Fibroblast of skin of left quadriceps (primary cell): ENCODE data around the gene DYRK3.

ENCODE experiments used
- DNase-seq, 2 experiments: peaks; one replicate each; pipeline ENCODE4 v3.0.0-alpha.2; 2013; ENCODE audit warnings: low read depth in 2 of 2

The DYRK3 gene

DNA sequence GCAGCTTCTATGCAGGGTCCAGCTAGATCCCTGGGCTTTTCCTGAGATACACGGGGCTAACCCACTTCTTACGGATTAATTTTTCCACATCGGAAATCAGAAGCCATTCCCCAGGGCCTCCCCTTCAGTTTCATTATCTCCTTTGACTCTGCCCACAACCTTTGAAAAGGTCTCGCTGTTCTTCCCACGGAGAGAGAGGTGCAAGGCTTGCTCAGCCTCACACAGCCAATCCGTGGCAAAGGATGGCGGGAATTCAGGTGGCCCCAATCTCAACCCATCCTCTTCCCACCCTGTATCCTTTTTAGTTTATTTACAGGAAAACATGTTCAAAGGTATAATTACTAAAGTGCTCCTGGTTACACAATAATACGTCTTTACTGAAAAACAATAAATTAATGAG lies 48.7 kb downstream of the DYRK3 start:
- no peak for DNase-seq

DNA sequence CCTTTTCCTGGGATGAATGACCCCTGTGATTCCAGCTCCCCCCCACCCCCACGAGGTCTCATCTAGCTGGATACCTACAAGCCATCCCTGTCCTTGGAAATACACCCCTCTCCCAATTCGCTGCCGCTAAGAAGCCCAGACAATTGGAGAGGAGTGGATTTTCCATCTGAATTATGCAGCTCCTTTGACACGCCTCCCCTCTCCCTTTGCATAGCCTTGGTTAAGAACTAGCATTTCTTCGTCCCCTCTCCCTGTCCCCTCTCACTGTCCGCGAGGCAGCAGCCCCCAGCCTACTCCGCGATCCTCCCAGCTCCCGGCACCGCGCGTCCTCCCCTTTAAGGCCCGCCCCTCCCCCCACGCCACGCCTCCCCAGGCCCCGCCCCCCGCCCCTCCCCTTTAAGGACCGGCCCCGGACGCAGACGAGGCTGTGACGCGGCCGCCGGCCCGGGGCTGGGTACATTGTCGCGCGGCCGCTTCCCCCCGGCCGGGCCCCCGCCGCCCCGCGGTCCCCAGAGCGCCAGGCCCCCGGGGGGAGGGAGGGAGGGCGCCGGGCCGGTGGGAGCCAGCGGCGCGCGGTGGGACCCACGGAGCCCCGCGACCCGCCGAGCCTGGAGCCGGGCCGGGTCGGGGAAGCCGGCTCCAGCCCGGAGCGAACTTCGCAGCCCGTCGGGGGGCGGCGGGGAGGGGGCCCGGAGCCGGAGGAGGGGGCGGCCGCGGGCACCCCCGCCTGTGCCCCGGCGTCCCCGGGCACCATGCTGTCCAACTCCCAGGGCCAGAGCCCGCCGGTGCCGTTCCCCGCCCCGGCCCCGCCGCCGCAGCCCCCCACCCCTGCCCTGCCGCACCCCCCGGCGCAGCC lies 49.4 kb downstream of the DYRK3 start, which contains the start of gene MAPKAPK2:
Gene MAPKAPK2, plus strand, starts transcription at position 428 of the 856 bp plus-strand sequence. Its CDS starts 325 bp downstream, at position 753.
- peak in 1 of 2 experiments; percentile 30 for DNase-seq

DNA sequence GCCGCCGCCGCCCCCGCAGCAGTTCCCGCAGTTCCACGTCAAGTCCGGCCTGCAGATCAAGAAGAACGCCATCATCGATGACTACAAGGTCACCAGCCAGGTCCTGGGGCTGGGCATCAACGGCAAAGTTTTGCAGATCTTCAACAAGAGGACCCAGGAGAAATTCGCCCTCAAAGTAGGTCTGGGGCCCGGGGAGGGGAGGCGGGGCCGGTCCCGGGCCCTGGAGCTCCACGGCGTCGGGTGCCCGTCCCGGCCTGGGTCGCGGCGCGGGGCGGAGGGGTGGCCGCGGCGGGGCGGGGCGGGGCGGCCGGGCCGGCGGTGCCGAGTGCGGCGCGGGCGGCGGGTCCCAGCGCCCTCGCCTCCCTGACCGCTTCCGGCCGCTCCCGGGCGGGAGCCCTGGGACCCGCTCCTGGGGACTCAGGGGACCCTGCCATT lies 50.0 kb downstream of the DYRK3 start:
- DNase-seq, result no peak

DNA sequence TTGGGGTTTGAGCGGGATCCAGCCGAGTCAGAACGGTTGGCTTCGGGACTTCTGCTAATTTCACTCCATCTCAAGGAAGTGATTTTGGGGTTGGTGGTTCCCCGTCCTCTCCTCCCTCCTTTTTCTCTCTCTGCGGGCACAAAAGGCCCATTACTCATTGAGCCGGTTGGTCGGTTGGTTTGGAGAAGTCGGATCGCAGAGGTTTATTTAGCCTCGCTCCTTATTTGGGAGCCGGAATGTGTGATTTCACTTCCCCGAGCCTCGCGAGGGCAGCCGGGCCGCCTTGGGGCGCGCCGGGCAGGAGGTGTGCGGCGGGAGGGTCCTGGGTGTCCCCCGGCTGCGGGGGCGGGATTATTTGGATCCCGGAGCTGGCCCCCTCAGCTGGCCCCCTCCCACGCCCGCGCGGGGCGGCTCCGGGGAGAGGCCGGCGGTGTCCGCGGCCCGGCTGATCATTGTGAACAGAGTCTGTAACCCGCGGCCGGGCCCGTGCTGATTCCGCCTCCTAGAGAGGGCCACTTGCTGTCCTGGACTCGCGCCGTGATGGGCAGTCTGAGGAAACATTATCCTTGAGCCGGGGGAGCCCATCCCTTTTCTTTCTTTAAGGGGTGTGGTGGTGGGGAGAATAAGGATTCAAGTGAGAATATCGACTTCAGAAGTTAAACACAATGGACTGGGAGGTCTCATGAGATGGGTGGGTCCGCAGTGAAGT lies 50.6 kb downstream of the DYRK3 start:
- DNase-seq, result peak in 1 of 2 experiments; percentile 37

DNA sequence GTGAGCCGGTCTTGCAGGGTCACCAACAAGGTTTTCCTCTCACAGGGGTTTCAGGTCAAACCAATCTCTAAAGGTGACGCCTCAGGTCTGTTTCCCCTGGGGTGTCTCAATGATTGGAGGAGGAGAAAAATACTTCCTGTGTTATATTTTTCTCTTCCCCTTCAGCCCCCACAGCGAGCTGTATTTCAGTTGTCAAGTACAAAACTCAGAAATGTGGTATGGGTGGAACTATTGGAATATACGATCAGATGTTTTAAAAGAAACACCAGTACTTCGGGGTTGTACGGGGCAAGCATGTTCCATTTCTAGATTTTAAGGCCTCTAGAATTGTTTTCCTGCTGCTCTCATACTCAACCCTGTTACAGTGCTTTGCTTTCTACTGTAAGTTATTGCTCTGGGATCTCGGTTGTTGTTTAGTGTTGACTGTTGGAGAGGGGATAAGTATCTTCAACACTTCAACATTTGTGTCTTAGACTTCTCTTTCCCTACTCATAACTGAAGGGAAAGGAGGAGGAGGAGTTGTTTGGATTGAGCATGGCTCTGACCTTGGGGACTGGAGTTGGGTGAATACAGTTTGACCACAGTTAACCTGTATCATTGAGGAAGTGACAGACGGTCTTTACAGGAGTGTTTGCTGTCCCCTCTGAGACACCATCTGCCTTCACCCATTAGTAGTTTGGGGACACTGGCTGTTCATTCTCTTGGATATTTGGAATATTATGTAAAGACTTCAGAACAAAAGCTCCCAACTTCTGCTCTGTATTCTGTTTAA lies 51.3 kb downstream of the DYRK3 start:
- no peak for DNase-seq

DNA sequence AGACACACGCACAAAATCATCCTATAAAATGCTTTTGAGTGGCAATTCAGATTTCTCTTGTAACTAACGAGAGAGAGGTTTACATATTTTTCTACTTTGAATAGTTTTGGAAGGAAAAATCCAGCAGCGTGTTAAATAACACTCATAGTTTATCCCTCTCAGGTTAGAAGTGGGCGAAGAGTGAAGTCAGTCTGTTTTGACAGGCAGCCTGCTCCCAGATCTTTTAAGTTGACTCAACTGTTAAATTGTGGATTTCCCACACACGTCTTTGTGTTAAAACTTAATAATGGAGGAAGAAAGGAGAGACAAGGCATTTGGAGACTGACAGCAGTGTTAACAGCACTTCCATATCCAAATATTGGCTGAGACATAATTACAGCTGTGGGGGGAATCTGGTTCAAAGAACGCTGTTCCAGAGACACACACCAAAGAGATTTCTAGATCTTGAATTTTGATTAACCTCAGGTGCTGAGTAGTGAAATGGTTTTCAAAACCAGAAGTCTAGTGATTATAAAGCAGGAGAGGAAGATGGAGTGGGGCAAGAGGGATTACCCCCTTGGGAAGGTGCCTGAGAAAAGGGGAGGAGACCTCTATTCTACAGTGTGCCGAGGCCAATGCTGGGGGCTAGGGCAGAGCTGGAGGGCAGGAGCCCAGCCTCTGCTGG lies 52.0 kb downstream of the DYRK3 start:
- DNase-seq, result no peak

DNA sequence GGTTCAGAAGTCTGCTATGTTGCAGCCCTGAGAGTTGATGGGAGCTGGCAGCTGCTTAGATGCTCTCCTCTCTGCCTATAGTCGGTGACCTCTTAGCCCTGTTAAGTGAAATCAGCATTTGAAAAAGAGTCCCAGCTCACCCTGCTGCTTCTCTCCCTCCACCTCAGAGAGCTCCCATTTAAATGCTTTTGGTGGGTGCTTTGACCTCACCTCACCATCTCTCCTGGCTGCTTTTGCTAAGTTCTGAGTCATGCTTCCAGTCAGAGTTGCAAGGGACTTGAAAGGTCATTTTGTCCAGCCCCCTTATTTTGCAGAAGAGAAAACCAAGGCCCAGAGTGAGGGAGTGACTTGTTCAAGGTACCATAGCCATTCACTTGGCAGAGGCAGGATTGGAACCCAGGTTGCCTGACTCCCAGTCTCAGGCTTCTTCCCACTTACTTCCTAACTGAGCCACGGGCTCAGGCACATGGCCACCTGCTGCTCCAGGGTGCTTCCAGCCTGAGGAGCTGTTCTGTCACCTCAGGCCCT lies 52.6 kb downstream of the DYRK3 start:
- no peak for DNase-seq

DNA sequence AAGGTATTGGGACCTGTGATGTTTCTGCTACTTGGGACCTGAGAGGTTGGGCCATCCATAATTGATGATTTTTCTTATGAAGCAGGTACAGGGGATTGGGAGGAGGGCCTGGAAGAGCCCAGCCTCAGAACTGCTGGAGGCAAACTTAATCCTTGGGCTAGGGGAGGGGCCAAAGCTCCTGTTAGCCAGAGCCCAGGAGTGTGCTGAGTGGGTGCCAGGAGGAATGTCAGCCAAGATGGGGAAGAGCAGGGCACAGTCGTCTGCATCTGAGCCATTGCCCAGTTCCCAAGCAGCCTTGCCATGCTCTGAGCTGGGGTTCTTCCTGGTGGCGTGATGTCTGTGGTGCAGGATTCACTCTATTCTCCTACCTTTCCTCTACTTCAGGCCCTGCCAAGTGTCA lies 55.2 kb downstream of the DYRK3 start:
- no peak for DNase-seq

DNA sequence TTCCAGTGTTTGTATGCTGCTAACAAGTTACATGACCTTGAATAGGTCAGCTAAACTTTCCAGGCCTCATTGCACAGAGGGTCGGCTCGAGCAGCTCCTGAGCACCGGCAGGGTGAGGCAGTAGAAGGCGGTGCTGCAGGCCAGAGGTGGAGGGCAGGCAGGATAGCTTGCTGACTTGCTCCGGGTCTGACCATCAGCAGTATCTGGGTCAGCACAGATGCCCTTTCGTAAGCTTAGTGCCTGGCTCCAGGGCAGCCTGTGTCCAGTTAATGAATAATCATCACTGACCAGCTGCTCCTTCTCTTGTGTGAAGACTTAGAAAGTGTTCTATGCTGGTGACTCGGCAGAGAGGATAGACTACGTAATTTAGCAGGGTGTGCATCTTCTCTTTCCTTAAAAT lies 56.3 kb downstream of the DYRK3 start:
- DNase-seq, result no peak

DNA sequence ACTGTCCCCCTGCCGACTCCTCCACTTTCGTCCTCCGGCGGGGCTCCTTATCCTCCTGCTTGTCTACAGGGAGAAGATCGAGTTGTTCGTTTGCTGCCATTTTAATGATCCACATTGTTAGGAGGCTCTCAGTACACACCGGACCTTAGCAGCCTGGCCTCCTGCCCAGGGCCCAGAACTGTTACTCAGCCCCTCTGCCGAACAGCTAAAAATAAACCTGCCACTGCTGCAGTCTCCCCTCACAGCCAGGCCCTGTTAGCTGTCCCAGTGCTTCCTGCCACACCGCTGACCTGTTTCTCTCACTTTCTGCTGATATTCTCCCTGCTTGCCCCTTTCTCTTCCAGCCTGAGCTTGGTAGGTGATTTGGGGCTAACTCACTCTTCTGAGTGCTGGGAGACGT lies 57.7 kb downstream of the DYRK3 start:
- no peak for DNase-seq

DNA sequence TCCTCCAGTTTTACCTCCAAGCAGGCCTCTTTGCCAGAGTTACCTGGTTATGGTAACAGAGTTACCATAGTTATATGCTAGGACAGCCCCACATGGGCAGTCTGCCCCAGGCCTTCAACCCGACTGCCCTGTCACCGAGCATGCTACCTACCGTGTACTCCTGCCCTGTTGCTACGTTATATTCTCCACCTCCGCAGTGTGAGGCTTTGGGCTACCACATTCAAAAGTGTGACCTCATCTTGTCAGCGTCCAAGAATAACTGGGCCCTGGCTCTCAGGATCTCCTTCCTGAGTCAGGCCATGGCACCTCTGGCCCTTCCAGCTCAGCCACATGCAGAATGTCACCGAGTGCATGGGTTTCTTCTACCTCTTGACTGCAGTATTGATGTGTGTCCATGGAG lies 58.3 kb downstream of the DYRK3 start:
- DNase-seq, result no peak

DNA sequence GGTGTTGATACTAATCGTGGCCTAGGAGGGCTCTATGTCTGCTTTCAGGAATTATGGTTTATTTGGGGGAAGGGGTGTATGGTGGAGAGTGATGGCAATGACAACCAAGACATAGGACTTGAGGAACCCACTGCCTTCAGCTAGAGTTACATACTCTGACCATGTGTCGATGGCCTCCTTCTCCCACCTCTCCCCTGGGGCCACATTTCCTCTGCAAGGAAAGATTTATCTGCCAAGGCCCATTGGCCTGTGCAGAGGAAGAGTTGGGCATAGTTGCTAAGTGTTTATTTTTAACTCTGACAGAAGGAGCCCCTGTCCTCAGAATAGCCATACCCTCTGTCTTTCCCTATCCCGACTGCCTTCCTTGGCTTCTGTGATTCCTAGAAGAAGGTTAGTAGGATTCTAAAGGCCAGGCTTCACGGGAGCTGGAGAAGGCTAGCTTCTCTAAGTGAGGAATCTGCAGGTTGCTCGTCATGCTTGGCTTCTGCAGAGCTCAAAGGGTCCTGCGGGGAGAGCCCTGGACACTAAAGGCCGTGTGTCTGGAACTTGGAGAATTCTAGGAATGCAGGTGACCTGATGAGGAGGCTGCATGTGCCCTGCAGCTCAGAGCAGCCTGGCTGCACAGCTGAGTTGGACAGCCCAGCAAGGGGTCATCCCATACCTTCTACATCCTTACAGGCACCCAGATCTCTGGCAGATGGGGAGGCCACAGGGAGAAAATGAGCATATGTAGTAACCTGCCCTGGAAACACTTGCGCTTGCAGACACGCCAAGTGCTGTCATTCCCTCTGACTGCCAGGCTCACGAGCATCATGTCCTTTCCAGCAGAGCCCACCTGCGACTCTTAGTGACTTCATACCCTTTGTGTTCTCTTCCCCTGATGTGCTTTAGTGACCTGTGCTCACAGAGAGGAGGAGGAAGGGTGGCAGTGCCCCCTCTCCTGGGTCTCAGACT lies 59.1 kb downstream of the DYRK3 start:
- DNase-seq, result no peak

DNA sequence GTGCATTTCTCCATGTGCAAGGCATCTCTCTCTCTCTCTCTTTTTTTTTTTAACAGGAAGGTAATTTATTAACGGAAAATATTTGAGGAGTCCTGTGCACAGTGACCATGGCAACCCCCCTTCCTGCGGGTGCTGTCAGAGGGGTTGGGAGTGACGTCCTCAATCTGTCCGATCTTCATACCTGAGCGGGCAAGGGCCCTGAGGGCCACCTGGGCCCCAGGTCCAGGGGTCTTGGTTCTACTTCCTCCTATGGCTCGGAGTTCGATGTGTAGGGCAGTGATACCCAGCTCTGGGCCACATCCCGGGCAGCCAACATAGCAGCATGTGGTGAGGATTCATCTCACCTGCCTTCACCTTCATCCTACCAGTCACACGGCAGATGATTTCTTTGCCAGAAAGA lies 60.4 kb downstream of the DYRK3 start:
- DNase-seq, result no peak

DNA sequence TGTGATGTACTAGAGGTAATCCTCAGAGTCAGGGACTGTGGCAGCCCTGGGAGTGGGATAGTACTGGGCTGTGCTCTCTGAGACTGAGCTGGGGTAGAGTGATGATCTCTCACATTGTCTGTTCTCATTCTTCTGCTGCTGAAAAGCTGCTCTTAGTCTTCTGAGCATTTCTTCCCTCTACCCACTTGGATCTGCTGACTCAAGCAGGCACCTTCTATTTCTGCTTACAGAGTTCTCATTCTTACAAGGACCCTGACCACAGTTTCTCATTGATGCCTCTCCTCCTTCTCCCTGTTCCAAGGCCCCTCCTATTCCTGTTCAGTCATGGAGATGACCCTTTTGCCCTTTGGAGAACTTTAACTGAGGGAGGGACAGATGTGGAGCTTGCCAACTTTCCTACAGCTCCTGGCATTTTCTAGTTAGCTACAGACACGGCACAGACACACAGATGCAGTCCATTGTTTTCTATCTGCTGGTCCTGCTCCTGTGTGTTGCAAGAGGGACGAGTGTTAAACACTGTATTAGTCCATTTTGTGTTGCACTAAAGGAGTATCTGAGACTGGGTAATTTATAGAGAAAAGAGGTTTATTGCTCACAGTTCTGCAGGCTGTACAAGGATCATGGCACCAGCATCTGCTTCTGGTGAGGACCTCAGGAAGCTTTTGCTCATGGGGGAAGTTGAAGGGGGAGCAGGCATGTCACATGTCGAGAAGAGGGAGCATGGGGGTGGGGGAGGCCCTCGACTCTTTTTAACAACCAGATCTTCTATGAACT lies 61.7 kb downstream of the DYRK3 start:
- no peak for DNase-seq

DNA sequence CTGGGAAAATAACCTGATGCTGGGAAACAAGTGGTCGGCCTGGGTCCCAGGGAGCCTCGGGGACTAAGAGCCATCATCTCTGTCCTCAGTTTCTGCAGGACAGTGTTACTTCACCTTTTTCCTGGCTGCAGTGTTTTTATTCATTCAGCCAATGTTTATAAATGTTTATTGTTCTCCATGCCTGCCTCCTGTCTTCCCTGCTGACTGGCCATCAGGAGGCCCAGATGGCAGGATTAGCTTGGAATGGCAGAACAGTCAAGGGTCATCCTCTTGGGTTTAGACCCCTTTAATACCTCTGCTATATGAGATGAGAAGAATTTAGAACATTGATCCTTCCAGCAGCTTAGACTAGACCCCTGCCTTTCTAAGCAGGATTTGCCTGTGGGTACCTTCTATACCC lies 62.7 kb downstream of the DYRK3 start:
- DNase-seq, result no peak
